ENCODE results near the gene NF2.

GRCh38 chr22:29555065-29555644, 48.3 kb upstream of the NF2 start:
- TF ChIP-seq CTCF (IDR thresholded peaks at IDR 0.05; ENCODE audit: low read depth, low read length, poor library complexity, severe bottlenecking) (no peak), EZH2phosphoT487 (IDR thresholded peaks at IDR 0.05; ENCODE audit: borderline replicate concordance, low read length) (no peak)
